Measurements from ENCODE around the gene CEP135.

- TF ChIP-seq REST (IDR thresholded peaks at IDR 0.05; ENCODE audit: borderline replicate concordance) (no peak), CTCF (IDR thresholded peaks at IDR 0.05; ENCODE audit: poor library complexity, severe bottlenecking) (no peak), SMC3 (conservative IDR thresholded peaks at IDR 0.05; ENCODE audit: poor library complexity) (no peak), RAD21 (conservative IDR thresholded peaks at IDR 0.05) (no peak), TAF1 (IDR thresholded peaks at IDR 0.05; ENCODE audit: low read depth) (no peak)
These were observed 117.7 kb downstream of the CEP135 start for GRCh38 chr4:56066493-56066892.
